Spleen (tissue), 7 donors: ENCODE results near the gene FBXW4.

ENCODE experiments used
- CTCF ChIP-seq, 11 experiments: fragments of 200-600 bp in 7 of 11; fragments of 450-650 bp in 4 of 11; sonication (generic) in 4 of 11; IDR thresholded peaks in 8 of 11; conservative IDR thresholded peaks in 3 of 11; 1 replicate in 7 of 11; 2 replicates in 4 of 11; pipeline versions ENCODE4 v1.4.0 to v1.8.0; 2016 to 2021; ENCODE audit warnings: antibody characterized with exemption in 11 of 11, inconsistent platforms in 4 of 11, mild to moderate bottlenecking in 1 of 11
- POLR2A ChIP-seq, 3 donors: fragments of 450-650 bp; IDR thresholded peaks; one replicate each; pipeline ENCODE4 v1.5.1; 2017; ENCODE audit warnings: antibody characterized with exemption in 3 of 3, mild to moderate bottlenecking in 1 of 3
- donor health status: DM: no; HTN: no; CAD: no; lungs with moderate emphysema.
- donor health status: DM: no; HTN: no; CAD: no.
- donor health status: DM: no; HTN: no; CAD: no.

- TF ChIP-seq POLR2A (IDR thresholded peaks at IDR 0.05) (no peak), CTCF (IDR thresholded peaks at IDR 0.05 in 8 of 11, conservative IDR thresholded peaks at IDR 0.05 in 3 of 11) (no peak)
Measured at GRCh38 chr10:101565370-101565900, 129.5 kb downstream of the FBXW4 start.
